K562 (cell line): Measurements from ENCODE around the gene ORAI3. TPM values are rescaled to one million over a fixed set of nuclear protein-coding genes. Genes with fewer than 3 reads are reported as not detected.

Experiments used
- MCM7 ChIP-seq, 2 experiments: fragments of 450-650 bp; IDR thresholded peaks; 2 replicates each; pipeline ENCODE4 v1.6.1; 2016 to 2018
- NFYB ChIP-seq: IDR thresholded peaks from 2 replicates; pipeline ENCODE4 v1.6.1; 2011; ENCODE audit warnings: mild to moderate bottlenecking, moderate library complexity; ENCODE audit not compliant: insufficient read length; ENCODE audit errors: extremely low read depth
- NR2C2 ChIP-seq, 2 experiments: fragments of 200-800 bp in 1 of 2; sonication (Bioruptor generic) in 1 of 2; sonication (generic) in 1 of 2; formaldehyde crosslinking in 1 of 2; IDR thresholded peaks; 2 replicates each; pipeline versions ENCODE4 v1.6.1 to v1.8.0; 2016 to 2022; ENCODE audit warnings: mild to moderate bottlenecking in 1 of 2, missing compliant biosample characterization in 1 of 2, missing genetic modification characterization in 1 of 2, missing genetic modification reagents in 1 of 2
- NR3C1 ChIP-seq: sonication (generic); formaldehyde crosslinking; IDR thresholded peaks from 2 replicates; pipeline ENCODE4 v1.8.1; 2022; ENCODE audit warnings: missing genetic modification reagents
- RBFOX2 ChIP-seq: fragments of 200-400 bp; formaldehyde crosslinking; IDR thresholded peaks from 2 replicates; pipeline ENCODE4 v1.6.1; 2017; ENCODE audit warnings: low read depth, mild to moderate bottlenecking, low read length, moderate library complexity
- RBM17 ChIP-seq: fragments of 200-400 bp; formaldehyde crosslinking; IDR thresholded peaks from 2 replicates; pipeline ENCODE4 v1.6.1; 2017; ENCODE audit warnings: low read depth, mild to moderate bottlenecking, low read length, borderline replicate concordance
- RUNX1 ChIP-seq: sonication (generic); IDR thresholded peaks from 2 replicates; pipeline ENCODE4 v1.6.1; 2016; ENCODE audit warnings: antibody characterized with exemption, low read depth
- SIN3A ChIP-seq, 2 experiments: fragments of 150-350 bp in 1 of 2; IDR thresholded peaks; 2 replicates each; pipeline ENCODE4 v1.6.1; 2011 to 2016; ENCODE audit warnings: borderline replicate concordance in 2 of 2, low read depth in 2 of 2, low read length in 2 of 2, mild to moderate bottlenecking in 2 of 2, moderate library complexity in 2 of 2; ENCODE audit not compliant: control insufficient read depth in 1 of 2
- SMARCA4 ChIP-seq: fragments of 450-650 bp; IDR thresholded peaks from 2 replicates; pipeline ENCODE4 v1.6.1; 2016
- VEZF1 ChIP-seq: fragments of 200-800 bp; sonication (Bioruptor generic); IDR thresholded peaks from 2 replicates; pipeline ENCODE4 v1.6.1; 2017; ENCODE audit warnings: missing genetic modification characterization, missing compliant biosample characterization
- ZBTB17 ChIP-seq: fragments of 450-650 bp; formaldehyde crosslinking; IDR thresholded peaks from 2 replicates; pipeline ENCODE4 v1.4.0; 2020; ENCODE audit warnings: mild to moderate bottlenecking
- ZBTB7A ChIP-seq: IDR thresholded peaks from 2 replicates; pipeline ENCODE4 v1.6.1; 2011; ENCODE audit warnings: low read depth, mild to moderate bottlenecking, low read length, moderate library complexity, borderline replicate concordance; ENCODE audit not compliant: control insufficient read depth
- ZKSCAN8 ChIP-seq: fragments of 200-800 bp; sonication (Bioruptor generic); IDR thresholded peaks from 2 replicates; pipeline ENCODE4 v1.6.1; 2016; ENCODE audit warnings: missing genetic modification characterization, missing compliant biosample characterization
- ZNF740 ChIP-seq, 3 experiments: fragments of 200-800 bp in 1 of 3; sonication (Bioruptor generic) in 1 of 3; sonication (generic) in 1 of 3; formaldehyde crosslinking in 1 of 3; IDR thresholded peaks; 2 replicates each; pipeline versions ENCODE4 v1.6.1 to v1.8.0; 2016 to 2022; ENCODE audit warnings: mild to moderate bottlenecking in 2 of 3, missing compliant biosample characterization in 2 of 3, missing genetic modification characterization in 2 of 3, missing genetic modification reagents in 1 of 3
- ZNF766 ChIP-seq: fragments of 200-800 bp; sonication (Bioruptor generic); conservative IDR thresholded peaks from 2 replicates; pipeline ENCODE4 v1.6.1; 2016; ENCODE audit warnings: missing genetic modification characterization, missing compliant biosample characterization
- polyA plus RNA-seq, 8 experiments: library from polyadenylated mRNA; depleted of rRNA in 4 of 8; stranded (reverse) in 5 of 8; unstranded in 3 of 8; fragments of >200 nt; fragmentation: Nextera tagmentation in 2 of 8; fragmentation: Illumina TruSeq in 1 of 8; extraction: Ambion mirVana in 2 of 8; extraction: Trizol in 1 of 8; gene quantifications; 2 replicates each; pipeline versions ENCODE4 v1.2.1 to v1.2.3, GENCODE V29; 2011 to 2014; ENCODE audit warnings: inconsistent platforms in 1 of 8, missing spikeins in 1 of 8
- total RNA-seq, 7 experiments: library from RNA; depleted of rRNA in 6 of 7; stranded (reverse); fragments of >200 nt in 6 of 7; fragmentation: Illumina TruSeq in 2 of 7; extraction: Trizol in 2 of 7; gene quantifications; 2 replicates each; pipeline versions ENCODE4 v1.2.1 to v1.2.3, GENCODE V29; 2011 to 2021; ENCODE audit warnings: low replicate concordance in 1 of 7
- TF ChIP-seq, protein P1 (sequence below), 3 experiments: fragments of 200-800 bp in 1 of 3; fragments of 250-450 bp in 1 of 3; fragments of 450-650 bp in 1 of 3; sonication (Bioruptor Pico) in 1 of 3; sonication (Bioruptor generic) in 1 of 3; formaldehyde crosslinking in 1 of 3; IDR thresholded peaks; 2 replicates each; pipeline versions ENCODE4 v1.6.1 to v1.8.0; 2016 to 2022; ENCODE audit warnings: mild to moderate bottlenecking in 2 of 3, missing genetic modification characterization in 2 of 3, missing compliant biosample characterization in 1 of 3, moderate library complexity in 1 of 3
- TF ChIP-seq, protein P2 (sequence below): sonication (generic); formaldehyde crosslinking; IDR thresholded peaks from 2 replicates; pipeline ENCODE4 v1.8.1; 2022; ENCODE audit warnings: missing genetic modification reagents

Gene ORAI3
- total and polyA plus RNA-seq, 9 of the 15 experiments (the other 6 are each of a cell fraction or from before 2014, with no cell fraction given): 4.9 to 23.3 (median 14.1) TPM

DNA sequence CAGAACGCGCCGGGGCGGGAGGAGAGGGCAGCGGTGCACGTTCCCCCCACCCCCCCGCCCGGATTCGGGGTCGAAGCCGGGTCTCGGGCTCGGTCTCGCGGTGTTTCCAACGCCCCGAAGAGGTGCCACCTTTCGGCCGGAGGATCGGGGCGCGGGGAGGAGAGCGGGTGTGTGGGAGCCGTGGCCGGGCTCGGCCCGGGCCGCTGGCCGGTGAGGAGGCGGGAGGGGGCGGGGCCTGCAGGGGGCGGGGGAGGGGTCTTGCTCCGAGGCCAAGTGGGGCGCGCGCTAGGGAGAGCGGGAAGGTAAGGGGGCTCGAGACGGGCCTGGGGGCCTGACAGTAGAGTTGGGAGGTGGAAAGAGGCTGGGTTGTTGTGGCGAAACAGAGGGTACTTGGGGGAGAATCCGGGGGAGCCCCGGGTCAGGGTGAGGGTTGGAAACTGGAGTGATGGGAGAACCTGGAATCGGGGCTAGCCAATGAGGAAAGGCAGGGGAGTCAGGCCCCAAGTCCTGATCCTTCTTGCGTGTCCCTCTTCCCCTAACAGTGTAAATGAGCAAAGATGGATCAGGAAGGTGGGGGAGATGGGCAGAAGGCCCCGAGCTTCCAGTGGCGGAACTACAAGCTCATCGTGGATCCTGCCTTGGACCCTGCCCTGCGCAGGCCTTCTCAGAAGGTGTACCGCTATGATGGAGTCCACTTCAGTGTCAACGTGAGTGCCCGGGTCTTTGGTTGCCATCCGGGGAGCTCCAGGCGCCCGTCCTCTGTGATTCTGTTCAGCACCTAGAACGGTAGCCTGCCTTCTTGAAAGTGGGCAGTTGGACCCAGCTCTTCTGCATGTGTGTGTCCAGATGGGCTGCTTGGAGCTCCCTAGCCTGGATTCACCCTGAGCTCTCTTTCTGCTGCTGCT lies 9.6 kb downstream of the ORAI3 start (continued):
- TF ChIP-seq ZNF740 (CRISPR knock-in tag; IDR thresholded peaks at IDR 0.05): no peak
- TF ChIP-seq ZNF740 (tag; IDR thresholded peaks at IDR 0.05): peak in 1 of 2 experiments; percentile 77; a peak in 2 of 4 replicates
- TF ChIP-seq NFYB: peak; percentile 16
- TF ChIP-seq RUNX1: no peak
- TF ChIP-seq VEZF1 (CRISPR knock-in tag): peak; percentile 91; the same call in 1 of the 2 replicates
- TF ChIP-seq, protein P1, sequence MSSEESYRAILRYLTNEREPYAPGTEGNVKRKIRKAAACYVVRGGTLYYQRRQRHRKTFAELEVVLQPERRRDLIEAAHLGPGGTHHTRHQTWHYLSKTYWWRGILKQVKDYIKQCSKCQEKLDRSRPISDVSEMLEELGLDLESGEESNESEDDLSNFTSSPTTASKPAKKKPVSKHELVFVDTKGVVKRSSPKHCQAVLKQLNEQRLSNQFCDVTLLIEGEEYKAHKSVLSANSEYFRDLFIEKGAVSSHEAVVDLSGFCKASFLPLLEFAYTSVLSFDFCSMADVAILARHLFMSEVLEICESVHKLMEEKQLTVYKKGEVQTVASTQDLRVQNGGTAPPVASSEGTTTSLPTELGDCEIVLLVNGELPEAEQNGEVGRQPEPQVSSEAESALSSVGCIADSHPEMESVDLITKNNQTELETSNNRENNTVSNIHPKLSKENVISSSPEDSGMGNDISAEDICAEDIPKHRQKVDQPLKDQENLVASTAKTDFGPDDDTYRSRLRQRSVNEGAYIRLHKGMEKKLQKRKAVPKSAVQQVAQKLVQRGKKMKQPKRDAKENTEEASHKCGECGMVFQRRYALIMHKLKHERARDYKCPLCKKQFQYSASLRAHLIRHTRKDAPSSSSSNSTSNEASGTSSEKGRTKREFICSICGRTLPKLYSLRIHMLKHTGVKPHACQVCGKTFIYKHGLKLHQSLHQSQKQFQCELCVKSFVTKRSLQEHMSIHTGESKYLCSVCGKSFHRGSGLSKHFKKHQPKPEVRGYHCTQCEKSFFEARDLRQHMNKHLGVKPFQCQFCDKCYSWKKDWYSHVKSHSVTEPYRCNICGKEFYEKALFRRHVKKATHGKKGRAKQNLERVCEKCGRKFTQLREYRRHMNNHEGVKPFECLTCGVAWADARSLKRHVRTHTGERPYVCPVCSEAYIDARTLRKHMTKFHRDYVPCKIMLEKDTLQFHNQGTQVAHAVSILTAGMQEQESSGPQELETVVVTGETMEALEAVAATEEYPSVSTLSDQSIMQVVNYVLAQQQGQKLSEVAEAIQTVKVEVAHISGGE (CRISPR knock-in tag; IDR thresholded peaks at IDR 0.05): no peak
- TF ChIP-seq ZNF766 (CRISPR knock-in tag): no peak
- TF ChIP-seq, protein P2, sequence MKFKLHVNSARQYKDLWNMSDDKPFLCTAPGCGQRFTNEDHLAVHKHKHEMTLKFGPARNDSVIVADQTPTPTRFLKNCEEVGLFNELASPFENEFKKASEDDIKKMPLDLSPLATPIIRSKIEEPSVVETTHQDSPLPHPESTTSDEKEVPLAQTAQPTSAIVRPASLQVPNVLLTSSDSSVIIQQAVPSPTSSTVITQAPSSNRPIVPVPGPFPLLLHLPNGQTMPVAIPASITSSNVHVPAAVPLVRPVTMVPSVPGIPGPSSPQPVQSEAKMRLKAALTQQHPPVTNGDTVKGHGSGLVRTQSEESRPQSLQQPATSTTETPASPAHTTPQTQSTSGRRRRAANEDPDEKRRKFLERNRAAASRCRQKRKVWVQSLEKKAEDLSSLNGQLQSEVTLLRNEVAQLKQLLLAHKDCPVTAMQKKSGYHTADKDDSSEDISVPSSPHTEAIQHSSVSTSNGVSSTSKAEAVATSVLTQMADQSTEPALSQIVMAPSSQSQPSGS (CRISPR knock-in tag): no peak
- TF ChIP-seq MCM7 (IDR thresholded peaks at IDR 0.05): no peak
- no peak for TF ChIP-seq NR2C2 (CRISPR knock-in tag; IDR thresholded peaks at IDR 0.05)
- TF ChIP-seq NR2C2 (tag; IDR thresholded peaks at IDR 0.05): peak; percentile 47
- peak; percentile 32; the same call in 1 of the 2 replicates for TF ChIP-seq ZBTB7A
- TF ChIP-seq SMARCA4: no peak
- peak in 1 of 2 experiments; percentile 54; a peak in 1 of 4 replicates for TF ChIP-seq SIN3A (IDR thresholded peaks at IDR 0.05; ENCODE audit: borderline replicate concordance in 2 of 2, control insufficient read depth in 1 of 2, low read depth in 2 of 2, low read length in 2 of 2)
- peak; percentile 9; the same call in 1 of the 2 replicates for TF ChIP-seq NR3C1 (CRISPR knock-in tag)
- peak; percentile 58 for TF ChIP-seq RBFOX2
- TF ChIP-seq RBM17: no peak
- no peak for TF ChIP-seq ZBTB17 (CRISPR knock-in tag)
- no peak for TF ChIP-seq ZKSCAN8 (CRISPR knock-in tag)
